PC-3 (cell line): ENCODE measurements around the gene ATAD3B. TPM values are rescaled to one million over a fixed set of nuclear protein-coding genes. Genes with fewer than 3 reads are reported as not detected.

Experiments used
- ATAC-seq: fragments of 200-7000 bp; cut with Tn5 transposase; 2 replicates; pipeline ENCODE4 v1.9.1; 2020; ENCODE audit warnings: mild to moderate bottlenecking, moderate library complexity
- BruUV-seq: library from RNA; stranded (reverse); fragments of 400-500 nt; replicated peaks from 2 replicates; lab custom pipeline; 2021; lab: Mats Ljungman, UMichigan
- CTCF ChIA-PET: fragments of 300-600 bp; sonication (Branson Sonifier 250); formaldehyde crosslinking; loops from one replicate; lab custom pipeline; 2022; ENCODE audit warnings: antibody characterized with exemption; lab: Charles Lee
- POLR2A ChIA-PET: fragments of 300-600 bp; sonication (Branson Sonifier 250); formaldehyde crosslinking; loops from one replicate; lab custom pipeline; 2022; ENCODE audit warnings: antibody characterized with exemption; ENCODE audit not compliant: unreplicated experiment; lab: Charles Lee
- DNase-seq: peaks from one replicate; pipeline ENCODE4 v3.0.0-alpha.2; 2015
- H2AFZ ChIP-seq: fragments of 300-600 bp; sonication (generic); 2 replicates; pipeline ENCODE4 v1.6.0; 2016; ENCODE audit warnings: antibody characterized with exemption, low read length
- H3F3A ChIP-seq: fragments of 300-600 bp; sonication (generic); one replicate; pipeline ENCODE4 v1.6.0; 2017; ENCODE audit warnings: antibody characterized with exemption, low read length, control low read depth, mild to moderate bottlenecking; ENCODE audit not compliant: unreplicated experiment
- H3K27ac ChIP-seq: fragments of 300-600 bp; sonication (generic); 2 replicates; pipeline ENCODE4 v1.5.1; 2016; ENCODE audit warnings: mild to moderate bottlenecking, low read length
- H3K27me3 ChIP-seq: fragments of 300-600 bp; sonication (generic); 2 replicates; pipeline ENCODE4 v1.6.1; 2016; ENCODE audit warnings: low read length, mixed read lengths
- H3K36me3 ChIP-seq: fragments of 300-600 bp; sonication (generic); 2 replicates; pipeline ENCODE4 v1.6.1; 2016; ENCODE audit warnings: low read depth, mixed run types, low read length, mixed read lengths
- H3K4me1 ChIP-seq: fragments of 300-600 bp; sonication (generic); 2 replicates; pipeline ENCODE4 v1.5.1; 2016; ENCODE audit warnings: low read length; ENCODE audit not compliant: insufficient read depth
- H3K4me2 ChIP-seq: fragments of 300-600 bp; sonication (generic); 2 replicates; pipeline ENCODE4 v1.6.0; 2016; ENCODE audit warnings: low read length
- H3K4me3 ChIP-seq: fragments of 300-600 bp; sonication (generic); 2 replicates; pipeline ENCODE4 v1.5.1; 2016; ENCODE audit warnings: mild to moderate bottlenecking, low read length, mixed read lengths
- H3K79me2 ChIP-seq: fragments of 300-600 bp; sonication (generic); 2 replicates; pipeline ENCODE4 v1.6.1; 2017; ENCODE audit warnings: low read length, mixed read lengths
- H3K9ac ChIP-seq: fragments of 300-600 bp; sonication (generic); 2 replicates; pipeline ENCODE4 v1.6.0; 2016; ENCODE audit warnings: mild to moderate bottlenecking, low read length
- H3K9me2 ChIP-seq: fragments of 300-600 bp; sonication (generic); replicated peaks from 2 replicates; pipeline ENCODE4 v1.6.1; 2016; ENCODE audit warnings: mixed run types, low read length, mixed read lengths
- H3K9me3 ChIP-seq: fragments of 300-600 bp; sonication (generic); 2 replicates; pipeline ENCODE4 v1.6.1; 2016; ENCODE audit warnings: low read length, mixed read lengths
- H4K20me1 ChIP-seq: fragments of 300-600 bp; sonication (generic); 2 replicates; pipeline ENCODE4 v1.6.1; 2016; ENCODE audit warnings: low read length, mixed read lengths
- EZH2 ChIP-seq: fragments of 300-600 bp; sonication (generic); IDR thresholded peaks from one replicate; pipeline ENCODE4 v1.6.1; 2017; ENCODE audit warnings: antibody characterized with exemption, mild to moderate bottlenecking, low read length; ENCODE audit not compliant: unreplicated experiment
- EZH2phosphoT487 ChIP-seq: fragments of 300-600 bp; sonication (generic); IDR thresholded peaks from 2 replicates; pipeline ENCODE4 v1.6.1; 2018; ENCODE audit warnings: mild to moderate bottlenecking, antibody characterized with exemption, low read length, borderline replicate concordance
- intact Hi-C: fragments of 100-400 bp; cut with micrococcal nuclease; formaldehyde crosslinking; loops from 2 replicates; pipeline ENCODE4 v1.9.0; 2023
- total RNA-seq: library from RNA; depleted of rRNA; stranded (reverse); fragments of >200 nt; gene quantifications from 2 replicates; pipeline ENCODE4 v1.2.3, GENCODE V29; 2014
- TF ChIP-seq, protein P1 (sequence below): fragments of 300-600 bp; sonication (generic); conservative IDR thresholded peaks from 2 replicates; pipeline ENCODE4 v1.5.1; 2017; ENCODE audit warnings: antibody characterized with exemption, low read depth, mild to moderate bottlenecking, low read length

ATAD3B gene
- total RNA-seq, 1 experiment from 2014 or later: 140 TPM

DNA sequence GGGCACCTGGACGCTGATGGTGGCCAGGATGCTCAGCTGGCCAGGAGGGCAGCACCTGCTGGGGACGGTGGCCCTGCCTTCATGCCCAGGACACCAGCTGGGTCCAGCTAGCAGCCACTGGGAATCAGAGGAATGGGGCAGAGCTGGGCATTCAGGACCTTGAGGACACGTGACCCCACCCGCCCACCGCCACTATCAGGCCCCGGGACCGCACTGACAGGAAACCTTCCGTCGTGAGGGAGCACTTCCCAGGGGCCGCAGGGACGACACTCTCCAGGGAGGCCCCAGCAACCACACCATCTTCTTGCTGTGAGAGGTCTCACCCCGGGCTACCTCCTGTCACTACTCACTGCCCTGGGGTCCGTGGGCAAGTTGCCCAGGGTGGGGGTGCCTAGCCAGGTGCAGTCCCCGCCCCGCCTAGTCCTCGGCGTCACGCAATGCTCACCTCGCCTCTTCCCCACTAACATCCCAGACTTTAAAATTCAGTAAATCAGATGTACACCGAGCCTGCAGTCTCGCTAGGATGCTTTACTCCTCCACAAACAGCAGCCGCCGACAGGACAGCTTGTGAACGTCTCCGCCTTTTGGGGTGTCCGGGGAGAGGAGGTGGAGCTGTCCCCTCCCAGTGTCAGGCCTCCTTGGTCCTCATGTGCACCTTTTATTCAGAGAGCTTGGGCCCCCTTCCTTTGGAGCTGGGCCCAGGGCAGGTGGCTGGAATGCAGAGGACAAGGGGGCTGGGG is 31.1 kb upstream of the ATAD3B start:
- Histone ChIP-seq H4K20me1 (no peaks in the 10 kb centered on the region), H3F3A (no peaks in the 10 kb centered on the region), H3K9me3 (no peaks in the 10 kb centered on the region), H3K36me3 (no peaks in the 10 kb centered on the region), H3K27ac (no peak overlapping the region), H3K4me2 (no peak overlapping the region), H3K9me2 (no peaks in the 10 kb centered on the region), H3K79me2 (peaks cover 13% of the 10 kb centered on the region), H3K4me1 (peaks cover 10% of the 10 kb centered on the region), H3K27me3 (no peaks in the 10 kb centered on the region), H2AFZ (no peak overlapping the region), H3K4me3 (no peak overlapping the region), H3K9ac (no peak overlapping the region)
- ChIA-PET CTCF (interaction anchor here (0.9 to 1.7 kb wide), 3 partner anchors 25 to 64 kb away, joined by 4 to 11 read pairs (median 6); no protein-coding TSS in a partner anchor), POLR2A (no interaction called here)
- BruUV-seq: no TSS peak
- ATAC-seq: no peak
- DNase-seq: no peak
- no peak for TF ChIP-seq EZH2
- no peak for TF ChIP-seq EZH2phosphoT487
- TF ChIP-seq, protein P1, sequence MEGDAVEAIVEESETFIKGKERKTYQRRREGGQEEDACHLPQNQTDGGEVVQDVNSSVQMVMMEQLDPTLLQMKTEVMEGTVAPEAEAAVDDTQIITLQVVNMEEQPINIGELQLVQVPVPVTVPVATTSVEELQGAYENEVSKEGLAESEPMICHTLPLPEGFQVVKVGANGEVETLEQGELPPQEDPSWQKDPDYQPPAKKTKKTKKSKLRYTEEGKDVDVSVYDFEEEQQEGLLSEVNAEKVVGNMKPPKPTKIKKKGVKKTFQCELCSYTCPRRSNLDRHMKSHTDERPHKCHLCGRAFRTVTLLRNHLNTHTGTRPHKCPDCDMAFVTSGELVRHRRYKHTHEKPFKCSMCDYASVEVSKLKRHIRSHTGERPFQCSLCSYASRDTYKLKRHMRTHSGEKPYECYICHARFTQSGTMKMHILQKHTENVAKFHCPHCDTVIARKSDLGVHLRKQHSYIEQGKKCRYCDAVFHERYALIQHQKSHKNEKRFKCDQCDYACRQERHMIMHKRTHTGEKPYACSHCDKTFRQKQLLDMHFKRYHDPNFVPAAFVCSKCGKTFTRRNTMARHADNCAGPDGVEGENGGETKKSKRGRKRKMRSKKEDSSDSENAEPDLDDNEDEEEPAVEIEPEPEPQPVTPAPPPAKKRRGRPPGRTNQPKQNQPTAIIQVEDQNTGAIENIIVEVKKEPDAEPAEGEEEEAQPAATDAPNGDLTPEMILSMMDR: no peak
- intact Hi-C loops: no loop called here

DNA sequence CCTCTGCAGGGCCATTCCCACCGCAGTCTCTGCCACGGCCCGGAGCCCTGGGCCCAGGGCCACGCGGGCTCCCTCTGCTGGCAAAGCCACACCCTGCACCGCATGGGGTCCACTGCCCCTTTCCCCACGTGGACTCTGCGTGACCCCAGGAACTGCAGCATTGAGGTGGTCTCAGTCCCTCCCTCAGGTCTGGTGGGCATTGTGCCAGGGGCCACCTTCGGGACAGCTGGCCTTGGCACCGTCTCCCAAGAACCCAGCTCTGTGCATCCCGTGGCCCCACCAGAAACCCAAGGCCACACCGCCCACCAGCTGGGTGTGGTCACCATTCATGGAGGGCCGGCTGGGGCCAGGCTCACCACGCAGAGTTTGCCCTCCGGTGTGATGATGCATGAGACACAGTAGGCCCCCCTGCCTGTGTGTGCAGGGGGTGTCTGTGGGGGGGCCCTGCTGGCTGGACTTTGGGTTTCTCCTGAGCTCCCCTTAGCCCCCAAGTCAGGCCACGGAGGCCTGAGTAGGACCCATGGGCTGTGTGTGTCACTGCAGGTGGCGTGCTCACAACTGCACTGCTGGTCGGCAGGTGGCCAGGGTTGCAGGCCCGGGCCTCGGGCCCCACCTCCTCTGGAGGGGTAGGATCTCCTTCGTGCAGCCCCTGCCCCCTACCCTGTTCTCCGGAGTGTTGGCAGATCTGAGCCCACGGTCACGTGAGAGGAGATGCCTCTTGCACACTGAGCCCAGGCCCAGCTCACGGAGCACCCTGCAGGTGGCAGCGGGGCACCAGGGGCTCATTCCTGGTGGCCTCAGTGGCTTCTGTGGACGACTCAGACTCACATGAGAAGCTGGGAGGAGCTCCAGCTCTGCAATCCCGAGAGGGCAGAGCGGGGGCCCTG is 30.3 kb upstream of the ATAD3B start:
- Histone ChIP-seq H3K9me2 (no peaks in the 10 kb centered on the region), H3K9ac (no peak overlapping the region), H4K20me1 (no peaks in the 10 kb centered on the region), H3K27ac (no peak overlapping the region), H3K36me3 (no peaks in the 10 kb centered on the region), H3K4me2 (no peak overlapping the region), H3K79me2 (peaks cover 8% of the 10 kb centered on the region), H3K9me3 (no peaks in the 10 kb centered on the region), H3K4me1 (peaks cover 6% of the 10 kb centered on the region), H3K4me3 (no peak overlapping the region), H3K27me3 (no peaks in the 10 kb centered on the region), H3F3A (no peaks in the 10 kb centered on the region), H2AFZ (no peak overlapping the region)
- ChIA-PET POLR2A (no interaction called here), CTCF (interaction anchor here (0.6 to 1.7 kb wide), 4 partner anchors 17 to 63 kb away, joined by 3 to 11 read pairs (median 4); no protein-coding TSS in a partner anchor)
- ATAC-seq (peak; percentile 76), DNase-seq (peak; percentile 70)
- no TSS peak for BruUV-seq
- intact Hi-C loops: no loop called here
- TF ChIP-seq EZH2: no peak
- TF ChIP-seq, protein P1: peak; percentile 94
